H1 (cell line): Measurements from ENCODE around the gene FOXL2. TPM values are rescaled to one million over a fixed set of nuclear protein-coding genes. Genes with fewer than 3 reads are reported as not detected.
A peak's percentile ranks its signal among the peaks of the same experiment; 100 is the strongest.
"Not testable (repeated sequence)": the region's sequence is repeated elsewhere in the genome, so short reads cannot be mapped to it uniquely, and the experiment has no call there.

Experiments used
- CTCF ChIA-PET: fragments of 300-600 bp; sonication (Branson Sonifier 250); formaldehyde crosslinking; loops from one replicate; lab custom pipeline; 2021; ENCODE audit not compliant: partially characterized antibody; lab: Charles Lee
- POLR2A ChIA-PET: fragments of 300-600 bp; sonication (Branson Sonifier 250); formaldehyde crosslinking; loops from one replicate; lab custom pipeline; 2021; ENCODE audit warnings: inconsistent platforms; ENCODE audit not compliant: partially characterized antibody; lab: Charles Lee
- DNase-seq, 2 experiments: peaks; one replicate each; pipeline versions ENCODE4 v3.0.0 to v3.0.0-alpha.2; 2010 to 2022; ENCODE audit warnings: low spot score in 2 of 2, low read depth in 1 of 2, mixed read lengths in 1 of 2
- FAIRE-seq: peaks from 2 replicates; lab custom pipeline; 2011; peaks lifted over from hg19 to GRCh38; lab: Jason Lieb, UNC
- H2AFZ ChIP-seq: 2 replicates; pipeline ENCODE4 v1.8.1; 2012; ENCODE audit warnings: low read length, inconsistent platforms
- H2AK5ac ChIP-seq: 2 replicates; pipeline ENCODE4 v1.6.1; 2013; ENCODE audit warnings: low read depth, low read length
- H2BK120ac ChIP-seq: replicated peaks from 2 replicates; pipeline ENCODE3; 2013; ENCODE audit warnings: low read depth, low read length, inconsistent platforms
- H2BK12ac ChIP-seq: 2 replicates; pipeline ENCODE4 v1.6.1; 2013; ENCODE audit warnings: low read depth, low read length
- H2BK15ac ChIP-seq: 2 replicates; pipeline ENCODE4 v1.6.1; 2013; ENCODE audit warnings: low read length
- H2BK20ac ChIP-seq: 2 replicates; pipeline ENCODE4 v1.6.1; 2013; ENCODE audit warnings: low read length
- H2BK5ac ChIP-seq: 2 replicates; pipeline ENCODE4 v1.6.1; 2013; ENCODE audit warnings: low read depth, low read length
- H3K14ac ChIP-seq: 2 replicates; pipeline ENCODE4 v1.6.1; 2013; ENCODE audit warnings: inconsistent platforms; ENCODE audit not compliant: insufficient read length
- H3K18ac ChIP-seq: 2 replicates; pipeline ENCODE4 v1.6.1; 2013; ENCODE audit warnings: low read length; ENCODE audit errors: extremely low read depth
- H3K23ac ChIP-seq: 2 replicates; pipeline ENCODE4 v1.6.1; 2013; ENCODE audit warnings: inconsistent platforms; ENCODE audit not compliant: insufficient read length
- H3K23me2 ChIP-seq: 2 replicates; pipeline ENCODE4 v1.6.1; 2013; ENCODE audit warnings: low read depth, low read length
- H3K27ac ChIP-seq: 2 replicates; pipeline ENCODE4 v1.6.1; 2011; ENCODE audit warnings: low read depth, low read length, inconsistent platforms
- H3K27me3 ChIP-seq, 4 experiments: replicated peaks in 1 of 4; 1 replicate in 1 of 4; 2 replicates in 3 of 4; pipeline versions ENCODE4 v1.6.1 to v1.8.1; 2011 to 2013; ENCODE audit warnings: low read length in 3 of 4, mild to moderate bottlenecking in 3 of 4, inconsistent platforms in 2 of 4, mixed read lengths in 2 of 4, moderate library complexity in 1 of 4; ENCODE audit not compliant: control insufficient read depth in 3 of 4, insufficient read depth in 3 of 4; ENCODE audit errors: extremely low read depth in 1 of 4
- H3K36me3 ChIP-seq, 4 experiments: 2 replicates each; pipeline versions ENCODE4 v1.6.1 to v1.8.1; 2011 to 2013; ENCODE audit warnings: mild to moderate bottlenecking in 4 of 4, low read length in 3 of 4, moderate library complexity in 2 of 4, control low read depth in 1 of 4, inconsistent platforms in 1 of 4; ENCODE audit not compliant: insufficient read depth in 4 of 4, control insufficient read depth in 2 of 4
- H3K4ac ChIP-seq: replicated peaks from 2 replicates; pipeline ENCODE3; 2013; ENCODE audit warnings: low read length, low read depth, mixed read lengths, inconsistent platforms; ENCODE audit not compliant: insufficient read length
- H3K4me1 ChIP-seq, 4 experiments: replicated peaks in 1 of 4; 1 replicate in 1 of 4; 2 replicates in 3 of 4; pipeline versions ENCODE4 v1.6.1 to v1.8.1; 2011 to 2013; ENCODE audit warnings: low read length in 3 of 4, inconsistent platforms in 2 of 4, mixed read lengths in 1 of 4; ENCODE audit not compliant: insufficient read depth in 4 of 4, control insufficient read depth in 3 of 4
- H3K4me2 ChIP-seq, 2 experiments: 2 replicates each; pipeline versions ENCODE4 v1.6.1 to v1.8.1; 2011 to 2013; ENCODE audit warnings: low read depth in 2 of 2, low read length in 2 of 2, control low read depth in 1 of 2, inconsistent platforms in 1 of 2, mild to moderate bottlenecking in 1 of 2; ENCODE audit not compliant: insufficient read depth in 1 of 2
- H3K4me3 ChIP-seq, 4 experiments: fragments of 200-600, 300-600 bp in 1 of 4; sonication (generic), shearing (Covaris generic), sonication (Bioruptor Twin) in 1 of 4; 2 replicates each; pipeline versions ENCODE4 v1.5.1 to v1.8.1; 2011 to 2016; ENCODE audit warnings: low read length in 4 of 4, low read depth in 3 of 4, control low read depth in 2 of 4, inconsistent platforms in 2 of 4, mild to moderate bottlenecking in 2 of 4, mixed read lengths in 1 of 4, moderate library complexity in 1 of 4; ENCODE audit not compliant: insufficient read depth in 2 of 4; ENCODE audit errors: extremely low read depth in 1 of 4
- H3K56ac ChIP-seq: replicated peaks from 2 replicates; pipeline ENCODE3; 2013; ENCODE audit warnings: low read depth, mild to moderate bottlenecking, mixed read lengths, low read length, inconsistent platforms; ENCODE audit not compliant: insufficient read length
- H3K79me1 ChIP-seq: 2 replicates; pipeline ENCODE4 v1.6.1; 2013; ENCODE audit warnings: low read depth, low read length, control low read depth
- H3K79me2 ChIP-seq, 2 experiments: 2 replicates each; pipeline versions ENCODE4 v1.6.1 to v1.8.1; 2012 to 2013; ENCODE audit warnings: low read length in 2 of 2, mild to moderate bottlenecking in 2 of 2, inconsistent platforms in 1 of 2; ENCODE audit not compliant: insufficient read depth in 2 of 2, control insufficient read depth in 1 of 2
- H3K9ac ChIP-seq, 4 experiments: replicated peaks in 1 of 4; 1 replicate in 1 of 4; 2 replicates in 3 of 4; pipeline versions ENCODE4 v1.6.1 to v1.8.1; 2011 to 2013; ENCODE audit warnings: low read depth in 3 of 4, low read length in 3 of 4, control low read depth in 2 of 4, mild to moderate bottlenecking in 2 of 4, moderate library complexity in 2 of 4, inconsistent platforms in 1 of 4; ENCODE audit errors: extremely low read depth in 1 of 4
- H3K9me3 ChIP-seq, 2 experiments: 2 replicates each; pipeline versions ENCODE4 v1.6.1 to v1.8.1; 2012 to 2013; ENCODE audit warnings: mild to moderate bottlenecking in 2 of 2, moderate library complexity in 2 of 2, control low read depth in 1 of 2, inconsistent platforms in 1 of 2, low read depth in 1 of 2, low read length in 1 of 2, mixed read lengths in 1 of 2; ENCODE audit not compliant: insufficient read depth in 2 of 2
- H4K20me1 ChIP-seq, 2 experiments: replicated peaks in 1 of 2; 2 replicates each; pipeline versions ENCODE3 to v1.8.1; 2011 to 2013; ENCODE audit warnings: inconsistent platforms in 2 of 2, low read length in 2 of 2, mild to moderate bottlenecking in 1 of 2; ENCODE audit not compliant: insufficient read depth in 2 of 2, control insufficient read depth in 1 of 2
- H4K5ac ChIP-seq: 2 replicates; pipeline ENCODE4 v1.6.1; 2013; ENCODE audit warnings: low read length, low read depth, mixed read lengths, inconsistent platforms; ENCODE audit not compliant: insufficient read length
- H4K8ac ChIP-seq: 2 replicates; pipeline ENCODE4 v1.8.0; 2013; ENCODE audit warnings: mild to moderate bottlenecking, moderate library complexity, low read length, inconsistent platforms; ENCODE audit not compliant: insufficient read depth; ENCODE audit errors: extremely low read depth
- H4K91ac ChIP-seq: replicated peaks from 2 replicates; pipeline ENCODE3; 2013; ENCODE audit warnings: low read length, mixed read lengths, inconsistent platforms; ENCODE audit not compliant: insufficient read length
- RAD21 ChIP-seq, 2 experiments: IDR thresholded peaks in 1 of 2; conservative IDR thresholded peaks in 1 of 2; 2 replicates each; pipeline ENCODE4 v1.6.1; 2011; ENCODE audit warnings: low read depth in 2 of 2, low read length in 2 of 2, improper control_type of control experiment in 1 of 2, inconsistent platforms in 1 of 2, mild to moderate bottlenecking in 1 of 2, moderate library complexity in 1 of 2
- WGBS, 2 experiments: shearing (Covaris generic) in 1 of 2; methylation state at CpG; one replicate each; pipeline versions ENCODE4 v1.1.6 to v1.1.7; 2013 to 2015; ENCODE audit warnings: low lambda C conversion rate in 2 of 2, mixed read lengths in 2 of 2, inconsistent platforms in 1 of 2, low coverage in 1 of 2, missing lambda C conversion rate in 1 of 2; ENCODE audit not compliant: insufficient replicate concordance in 2 of 2, insufficient coverage in 1 of 2, insufficient read length in 1 of 2; ENCODE audit errors: extremely low coverage in 1 of 2, missing lambda C conversion rate in 1 of 2; 5-methylcytosine and 5-hydroxymethylcytosine counted together
- polyA plus RNA-seq, 7 experiments: library from polyadenylated mRNA; depleted of rRNA in 3 of 7; stranded (reverse) in 5 of 7; unstranded in 2 of 7; fragments of >200 nt in 5 of 7; fragments of 200-250 nt in 2 of 7; gene quantifications; 1 replicate in 5 of 7; 2 replicates in 1 of 7; 4 replicates in 1 of 7; pipeline versions ENCODE4 v1.2.1 to v1.2.3, GENCODE V29; 2011 to 2013; ENCODE audit warnings: missing spikeins in 2 of 7, mixed read lengths in 2 of 7
- total RNA-seq: library from RNA; stranded (reverse); fragmentation: NEBNext Ultra II Directional; extraction: Animal tissue kit (Norgen Biotek cat#: 25700); gene quantifications from 2 replicates; pipeline ENCODE4 v1.2.1, GENCODE V29; 2021
- TF ChIP-seq, protein P1 (sequence below), 3 experiments: IDR thresholded peaks; 1 replicate in 2 of 3; 2 replicates in 1 of 3; pipeline versions ENCODE4 v1.5.1 to v1.6.1; 2011; ENCODE audit warnings: low read length in 3 of 3, mild to moderate bottlenecking in 3 of 3, inconsistent platforms in 2 of 3, low read depth in 1 of 3, moderate library complexity in 1 of 3; ENCODE audit not compliant: insufficient read depth in 1 of 3; ENCODE audit errors: control extremely low read depth in 1 of 3

FOXL2 gene
- total and polyA plus RNA-seq, 2 of the 8 experiments (the other 6 are each of a cell fraction or from before 2014, with no cell fraction given) = 0.59 to 2.4 TPM

DNA sequence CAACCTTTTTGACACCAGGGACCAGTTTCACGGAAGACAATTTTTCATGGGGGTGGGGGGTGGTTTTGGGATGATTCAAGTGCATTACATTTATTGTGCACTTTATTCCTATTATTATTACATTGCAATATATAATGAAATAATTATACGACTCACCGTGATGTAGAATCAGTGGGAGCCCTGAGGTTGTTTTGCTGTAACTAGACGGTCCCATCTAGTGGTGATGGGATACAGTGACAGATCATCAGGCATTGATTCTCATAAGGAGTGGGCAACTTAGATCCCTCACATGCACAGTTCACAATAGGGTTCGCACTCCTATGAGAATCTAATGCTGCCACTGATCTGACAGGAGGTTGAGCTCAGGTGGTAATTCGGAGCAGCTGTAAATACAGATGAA lies 24.5 kb downstream of the FOXL2 start:
- H3K4ac ChIP-seq, H3K79me2 ChIP-seq, H2AK5ac ChIP-seq, H3K4me2 ChIP-seq, H3K14ac ChIP-seq, H3K27me3 ChIP-seq, H4K5ac ChIP-seq, H2BK12ac ChIP-seq, H3K9ac ChIP-seq, H3K36me3 ChIP-seq, H3K23me2 ChIP-seq, H2BK20ac ChIP-seq, H3K9me3 ChIP-seq, H3K4me1 ChIP-seq, H3K18ac ChIP-seq, H3K4me3 ChIP-seq, DNase-seq, H2AFZ ChIP-seq, H4K8ac ChIP-seq, H3K27ac ChIP-seq, H2BK15ac ChIP-seq, H3K23ac ChIP-seq, H4K20me1 ChIP-seq, H2BK5ac ChIP-seq, H2BK120ac ChIP-seq, H3K79me1 ChIP-seq, H4K91ac ChIP-seq, FAIRE-seq, H3K56ac ChIP-seq: not testable (repeated sequence)
- POLR2A ChIA-PET = interaction anchor here (1.2 kb wide), 1 partner anchor 10 kb away, joined by 3 read pairs; no protein-coding TSS in a partner anchor
- TF ChIP-seq RAD21 (IDR thresholded peaks at IDR 0.05 in 1 of 2, conservative IDR thresholded peaks at IDR 0.05 in 1 of 2; ENCODE audit: low read depth in 2 of 2, low read length in 2 of 2) = peak; percentile 44 to 46
- TF ChIP-seq, protein P1, sequence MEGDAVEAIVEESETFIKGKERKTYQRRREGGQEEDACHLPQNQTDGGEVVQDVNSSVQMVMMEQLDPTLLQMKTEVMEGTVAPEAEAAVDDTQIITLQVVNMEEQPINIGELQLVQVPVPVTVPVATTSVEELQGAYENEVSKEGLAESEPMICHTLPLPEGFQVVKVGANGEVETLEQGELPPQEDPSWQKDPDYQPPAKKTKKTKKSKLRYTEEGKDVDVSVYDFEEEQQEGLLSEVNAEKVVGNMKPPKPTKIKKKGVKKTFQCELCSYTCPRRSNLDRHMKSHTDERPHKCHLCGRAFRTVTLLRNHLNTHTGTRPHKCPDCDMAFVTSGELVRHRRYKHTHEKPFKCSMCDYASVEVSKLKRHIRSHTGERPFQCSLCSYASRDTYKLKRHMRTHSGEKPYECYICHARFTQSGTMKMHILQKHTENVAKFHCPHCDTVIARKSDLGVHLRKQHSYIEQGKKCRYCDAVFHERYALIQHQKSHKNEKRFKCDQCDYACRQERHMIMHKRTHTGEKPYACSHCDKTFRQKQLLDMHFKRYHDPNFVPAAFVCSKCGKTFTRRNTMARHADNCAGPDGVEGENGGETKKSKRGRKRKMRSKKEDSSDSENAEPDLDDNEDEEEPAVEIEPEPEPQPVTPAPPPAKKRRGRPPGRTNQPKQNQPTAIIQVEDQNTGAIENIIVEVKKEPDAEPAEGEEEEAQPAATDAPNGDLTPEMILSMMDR (IDR thresholded peaks at IDR 0.05; ENCODE audit: control extremely low read depth in 1 of 3, insufficient read depth in 1 of 3, low read depth in 1 of 3, low read length in 3 of 3) = peak in 1 of 3 experiments; percentile 20; a peak in 1 of 4 replicates
- WGBS, 2 experiments = 83% methylated on average over 6 of the region's 6 CpGs; no CpG with 5 or more reads in 1 of the 2 experiments
- CTCF ChIA-PET = interaction anchor here (0.6 to 15.4 kb wide), 46 partner anchors 9 to 749 kb away, joined by 3 to 322 read pairs (median 5); partner anchors contain the start of genes CEP70 and ESYT3
